Stimulated activated CD4-positive, alpha-beta T cell treated with anti-CD3 and anti-CD28 coated beads, Interleukin-15, amount 100 ng/mL, for 48 hours (primary cell): ENCODE data around the gene KCNH1.
"Not testable (repeated sequence)": the region's sequence is repeated elsewhere in the genome, so short reads cannot be mapped to it uniquely, and the experiment has no call there.

Source experiments
- DNase-seq, 2 donors: peaks; one replicate each; pipeline ENCODE4 v3.0.0-alpha.2; 2020; ENCODE audit warnings: low read depth in 2 of 2

KCNH1 gene

DNA sequence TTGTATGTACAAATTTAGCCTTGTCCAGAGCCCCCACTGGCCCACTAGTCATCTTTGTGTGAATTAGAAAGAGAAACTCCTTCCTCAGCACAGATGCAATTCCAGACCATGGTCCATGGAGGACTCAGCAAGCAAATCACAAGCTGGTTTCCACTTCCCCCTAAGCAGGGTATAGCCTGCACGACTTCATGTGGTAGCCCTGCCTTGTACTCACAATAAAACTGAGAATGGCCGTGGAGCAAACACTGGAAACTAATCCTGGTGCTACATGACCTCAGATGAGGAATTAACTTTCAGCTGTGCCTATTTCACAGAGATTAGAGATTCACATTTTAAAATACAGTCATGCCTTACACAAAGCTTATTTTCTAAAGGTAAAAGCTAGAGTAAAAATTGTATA lies 32.5 kb downstream of the KCNH1 start:
- no peak for DNase-seq

DNA sequence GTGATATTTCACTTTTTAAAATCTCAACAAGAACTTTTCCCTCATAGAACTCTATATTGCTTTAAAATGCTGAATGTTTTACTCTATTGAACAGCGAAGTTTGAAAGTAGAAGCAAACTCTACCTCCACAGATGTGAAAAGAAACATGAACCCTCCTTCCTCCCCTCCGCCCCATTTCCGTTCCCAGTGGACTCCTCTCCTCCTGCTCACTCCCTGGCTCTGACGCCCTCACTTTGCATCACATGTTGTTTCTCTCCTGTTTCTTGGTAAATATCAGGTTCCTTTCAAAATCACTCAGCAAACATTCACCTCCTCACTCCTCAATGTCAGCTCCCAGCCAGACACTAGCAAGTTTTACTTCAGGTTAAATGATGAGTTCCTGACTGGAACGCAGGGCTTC lies 34.6 kb downstream of the KCNH1 start:
- no peak for DNase-seq

DNA sequence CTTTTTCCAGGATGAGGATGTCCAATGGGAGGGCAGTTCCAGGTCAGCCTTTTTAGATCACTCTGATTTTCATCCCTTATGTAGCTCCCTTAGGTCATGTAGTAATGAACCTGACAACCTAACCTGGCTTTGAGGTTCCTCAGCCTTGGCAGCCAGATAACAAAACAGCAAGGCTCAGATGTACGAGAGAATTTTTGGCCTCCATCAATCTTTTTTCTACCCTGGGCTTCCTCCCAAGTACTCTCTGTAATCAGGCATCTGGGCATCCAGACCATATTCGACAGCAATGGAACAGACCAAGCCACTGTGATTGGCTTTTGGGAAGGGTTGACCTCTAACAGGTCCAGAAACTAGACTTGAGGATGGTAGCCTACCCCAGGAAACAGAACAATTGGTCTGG lies 38.6 kb downstream of the KCNH1 start:
- no peak for DNase-seq

- no peak for DNase-seq
Measured at GRCh38 chr1:211092955-211093354, 41.0 kb downstream of the KCNH1 start.

DNA sequence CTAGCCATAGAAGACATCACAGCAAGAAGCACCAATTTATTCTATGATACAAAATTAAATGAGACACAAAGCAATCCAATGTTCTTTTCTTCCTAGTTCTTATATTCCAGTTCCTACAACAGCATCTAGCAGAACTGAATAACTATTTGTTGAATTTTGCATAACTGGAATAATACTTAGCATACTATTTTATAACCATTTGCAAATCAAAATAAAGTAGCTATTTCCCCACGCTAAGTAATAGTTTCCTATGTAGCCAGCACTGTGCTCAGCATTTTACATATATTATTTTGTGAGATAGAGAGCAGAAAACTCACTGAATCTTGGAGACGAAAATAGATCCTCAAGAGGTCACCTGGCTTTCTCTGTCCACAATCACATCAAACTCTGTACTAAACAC lies 42.1 kb downstream of the KCNH1 start:
- DNase-seq = no peak

DNA sequence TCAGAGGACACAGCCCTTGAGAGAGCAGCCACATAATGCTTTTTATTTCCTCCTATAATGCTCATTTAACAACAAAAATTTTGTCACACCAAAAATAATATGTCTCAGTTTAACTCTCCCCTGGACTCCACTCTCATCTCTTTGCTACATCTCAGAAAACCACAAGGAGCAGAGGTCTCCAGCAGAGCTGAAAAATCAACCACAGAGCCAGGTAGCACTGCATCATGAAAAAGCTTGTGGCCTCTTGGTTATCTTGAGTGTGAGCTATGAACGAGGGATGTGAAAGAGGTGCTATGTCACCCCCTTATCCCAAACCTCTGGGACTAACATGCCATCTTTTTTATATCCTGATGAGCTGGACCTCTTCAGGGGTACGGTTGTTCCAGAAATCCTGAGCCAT lies 44.4 kb downstream of the KCNH1 start:
- no peak for DNase-seq

DNA sequence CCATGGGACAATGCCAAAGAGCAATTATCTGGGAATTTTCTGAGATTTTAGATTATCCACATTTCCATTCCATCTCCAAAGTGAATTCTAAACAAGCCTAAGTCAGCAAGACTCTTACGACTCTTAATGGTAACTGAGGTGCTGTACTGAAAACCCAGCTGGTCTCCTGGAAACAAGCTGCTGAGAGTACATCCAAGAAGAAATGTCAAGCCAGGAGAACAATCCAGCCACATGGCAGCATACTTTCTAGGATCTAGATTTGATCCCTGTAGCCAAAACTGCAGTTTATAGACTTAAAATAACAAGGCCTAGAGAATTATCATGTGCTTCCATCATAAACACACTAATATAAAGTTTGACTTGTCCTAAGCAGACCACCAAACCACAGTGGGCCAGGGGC lies 45.8 kb downstream of the KCNH1 start:
- DNase-seq = no peak

- DNase-seq = no peak
Measured at GRCh38 chr1:211082824-211083223, 51.1 kb downstream of the KCNH1 start.

DNA sequence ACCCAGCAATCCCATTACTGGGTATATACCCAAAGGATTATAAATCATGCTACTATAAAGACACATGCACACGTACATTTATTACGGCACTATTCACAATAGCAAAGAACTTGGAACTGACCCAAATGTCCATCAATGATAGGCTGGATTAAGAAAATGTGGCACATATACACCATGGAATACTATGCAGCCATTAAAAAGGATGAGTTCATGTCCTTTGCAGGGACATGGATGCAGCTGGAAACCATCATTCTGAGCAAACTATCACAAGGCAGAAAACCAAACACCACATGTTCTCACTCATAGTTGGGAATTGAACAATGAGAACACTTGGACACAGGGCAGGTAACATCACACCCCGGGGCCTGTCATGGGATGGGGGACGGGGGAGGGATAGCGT lies 52.5 kb downstream of the KCNH1 start:
- not testable (repeated sequence) for DNase-seq

DNA sequence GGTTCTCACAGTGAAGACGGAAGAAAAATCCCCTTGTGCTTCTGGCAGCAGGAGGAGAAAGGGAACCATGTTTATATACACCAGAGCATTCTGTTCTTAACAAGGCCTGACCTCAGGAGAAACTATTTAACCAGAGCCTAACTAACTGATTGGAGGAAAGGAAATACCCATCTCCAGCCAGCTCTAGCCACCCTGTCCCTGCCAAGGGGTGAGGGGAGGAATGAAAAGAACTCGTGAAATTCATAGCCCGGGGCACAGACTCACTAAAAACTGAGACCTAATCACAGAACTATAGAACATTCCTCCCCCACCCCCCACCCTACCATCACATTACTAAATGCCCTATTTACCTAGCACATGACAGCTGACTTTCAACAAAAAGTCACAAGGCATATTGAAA lies 65.0 kb downstream of the KCNH1 start:
- no peak for DNase-seq

DNA sequence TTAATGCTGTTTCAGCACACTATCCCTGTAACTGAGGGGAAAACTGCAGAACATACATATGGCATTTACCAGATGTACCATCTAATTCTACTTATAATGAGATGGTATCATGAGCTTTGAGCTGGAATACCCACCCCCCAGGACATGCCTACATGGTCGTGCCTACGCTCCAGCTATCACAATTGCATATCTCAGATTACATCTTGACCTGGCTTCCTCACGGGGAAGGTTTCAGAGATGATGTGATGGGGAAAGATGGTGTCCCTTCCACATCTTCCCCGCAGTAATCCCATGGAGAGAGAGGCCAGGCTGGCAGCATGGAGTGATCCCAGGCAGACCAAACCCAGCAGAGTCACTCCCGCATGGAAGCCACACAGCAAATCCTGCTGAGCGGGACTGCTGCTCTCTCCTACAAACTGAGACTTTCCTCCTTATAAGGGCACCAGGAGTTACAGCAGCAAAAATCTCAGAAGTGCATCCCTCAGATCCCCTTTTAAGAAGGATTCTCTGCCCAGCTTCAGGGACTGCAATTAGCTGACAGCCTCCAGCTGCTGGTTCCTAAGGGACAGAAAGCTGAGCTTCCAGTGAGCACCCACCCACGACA lies 67.1 kb downstream of the KCNH1 start:
- no peak for DNase-seq

GRCh38 chr1:211041838-211042237 lies 92.1 kb downstream of the KCNH1 start:
- not testable (repeated sequence) for DNase-seq

- peak in 1 of 2 donors; percentile 2 for DNase-seq
Measured at GRCh38 chr1:211037095-211037494, 96.9 kb downstream of the KCNH1 start.

GRCh38 chr1:211036381-211037060 lies 97.4 kb downstream of the KCNH1 start:
- no peak for DNase-seq

- no peak for DNase-seq
Measured at GRCh38 chr1:211035821-211036380, 98.0 kb downstream of the KCNH1 start.

- DNase-seq = no peak
Measured at GRCh38 chr1:211033921-211034525, 99.9 kb downstream of the KCNH1 start.

GRCh38 chr1:211024901-211025300 lies 109.0 kb downstream of the KCNH1 start:
- DNase-seq = no peak

- DNase-seq = no peak
Measured at GRCh38 chr1:211019266-211019665, 114.7 kb downstream of the KCNH1 start.

DNA sequence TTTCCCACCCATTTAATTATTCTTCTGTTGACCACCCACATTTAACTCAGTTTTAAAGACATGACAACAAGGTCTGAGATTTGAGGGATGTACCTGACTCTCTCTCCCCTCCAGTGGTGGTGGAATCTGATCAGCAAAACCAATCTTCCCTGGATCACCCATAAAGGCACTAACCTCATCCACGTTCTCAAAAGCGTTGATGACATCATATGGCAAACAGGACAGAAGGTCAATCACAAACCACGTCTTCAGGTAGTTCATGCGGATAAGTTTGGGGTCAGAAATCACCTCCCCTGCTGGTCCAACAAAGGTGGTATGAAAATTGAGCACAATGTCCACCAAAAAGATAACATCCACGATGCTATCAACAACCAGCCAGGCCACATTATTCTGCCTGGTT lies 115.3 kb downstream of the KCNH1 start:
- no peak for DNase-seq

GRCh38 chr1:211017075-211017718 lies 116.8 kb downstream of the KCNH1 start:
- no peak for DNase-seq

DNA sequence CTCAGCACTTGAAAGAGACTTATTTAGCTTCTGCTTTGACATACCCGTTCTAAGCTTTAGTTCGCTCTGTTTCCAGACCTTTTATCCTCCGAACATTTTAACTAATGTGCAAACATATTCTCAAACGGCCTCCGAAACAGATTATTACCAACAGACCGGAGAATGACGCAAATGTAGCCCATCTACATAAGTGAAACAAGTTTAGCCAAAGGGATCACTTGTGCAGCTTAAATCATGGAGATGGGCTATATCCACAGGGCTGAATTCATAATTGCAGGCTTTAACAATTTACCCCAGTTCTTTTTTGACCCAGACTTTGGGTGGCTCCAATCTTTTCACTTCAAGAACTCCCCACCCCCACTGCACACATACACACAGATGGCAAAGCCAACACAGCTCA lies 119.7 kb downstream of the KCNH1 start:
- DNase-seq = no peak
